Natural killer cell (primary cell): ENCODE results near the gene ATP7B. TPM values are rescaled to one million over a fixed set of nuclear protein-coding genes. Genes with fewer than 3 reads are reported as not detected.

ENCODE experiments used
- ATAC-seq, 3 donors: fragments of 150-1000 bp in 2 of 3; fragments of 200-7000 bp in 1 of 3; cut with Tn5 transposase; 1 replicate in 1 of 3; 2 replicates in 2 of 3; pipeline ENCODE4 v1.10.0; 2021; ENCODE audit warnings: mild to moderate bottlenecking in 2 of 3, moderate library complexity in 2 of 3
- DNase-seq, 2 donors: peaks; one replicate each; pipeline versions ENCODE4 v3.0.0 to v3.0.0-alpha.2; 2013 to 2021; ENCODE audit warnings: mixed read lengths in 1 of 2
- H3K27ac ChIP-seq: one replicate; pipeline ENCODE4 v1.5.1; 2013; ENCODE audit warnings: mild to moderate bottlenecking, low read length
- H3K27me3 ChIP-seq: one replicate; pipeline ENCODE4 v1.6.1; 2013; ENCODE audit warnings: low read length; ENCODE audit not compliant: control insufficient read depth, insufficient read depth
- H3K36me3 ChIP-seq: one replicate; pipeline ENCODE4 v1.6.1; 2013; ENCODE audit warnings: low read length; ENCODE audit not compliant: control insufficient read depth, insufficient read depth
- H3K4me1 ChIP-seq: one replicate; pipeline ENCODE4 v1.6.1; 2013; ENCODE audit warnings: low read length; ENCODE audit not compliant: control insufficient read depth, insufficient read depth
- H3K4me3 ChIP-seq: one replicate; pipeline ENCODE4 v1.5.1; 2013; ENCODE audit warnings: low read length
- H3K9me3 ChIP-seq: one replicate; pipeline ENCODE4 v1.6.1; 2013; ENCODE audit warnings: low read length; ENCODE audit not compliant: control insufficient read depth, insufficient read depth
- H3K27ac Mint-ChIP-seq, 2 donors: one replicate each; pipeline ENCODE4 v1.8.0; 2022; ENCODE audit warnings: mild to moderate bottlenecking in 2 of 2, mixed read lengths in 2 of 2, moderate library complexity in 1 of 2
- H3K27me3 Mint-ChIP-seq, 2 donors: one replicate each; pipeline ENCODE4 v1.8.0; 2022; ENCODE audit warnings: low read depth in 2 of 2, mixed read lengths in 2 of 2
- H3K36me3 Mint-ChIP-seq: one replicate; pipeline ENCODE4 v1.8.0; 2022; ENCODE audit warnings: mixed read lengths
- H3K4me1 Mint-ChIP-seq, 2 donors: one replicate each; pipeline ENCODE4 v1.8.0; 2022; ENCODE audit warnings: mixed read lengths in 2 of 2
- H3K4me3 Mint-ChIP-seq: one replicate; pipeline ENCODE4 v1.8.0; 2022; ENCODE audit warnings: mild to moderate bottlenecking, moderate library complexity, mixed read lengths
- H3K9me3 Mint-ChIP-seq, 2 donors: one replicate each; pipeline ENCODE4 v1.8.0; 2022; ENCODE audit warnings: mixed read lengths in 2 of 2
- WGBS: methylation state at CpG from one replicate; pipeline ENCODE4 v1.1.7; 2013; ENCODE audit warnings: missing lambda C conversion rate; ENCODE audit not compliant: insufficient coverage; 5-methylcytosine and 5-hydroxymethylcytosine counted together
- intact Hi-C: fragments of 100-400 bp; cut with micrococcal nuclease; formaldehyde crosslinking; loops from one replicate; pipeline ENCODE4 v1.14.2; 2022
- total RNA-seq, 4 donors: library from RNA; stranded (reverse); fragments of 120-200 nt in 1 of 4; gene quantifications; one replicate each; pipeline versions ENCODE4 v1.2.3 to v1.2.4, GENCODE V29; 2013 to 2022
- TF ChIP-seq, protein P1 (sequence below): fragments of 200-600 bp; IDR thresholded peaks from one replicate; pipeline ENCODE4 v1.8.0; 2022; ENCODE audit warnings: antibody characterized with exemption

The ATP7B gene
- total RNA-seq, 3 donors from 2014 or later (not counting 1 experiment from before 2014, with no cell fraction given) = 0.45 to 0.64 (median 0.58) TPM

DNA sequence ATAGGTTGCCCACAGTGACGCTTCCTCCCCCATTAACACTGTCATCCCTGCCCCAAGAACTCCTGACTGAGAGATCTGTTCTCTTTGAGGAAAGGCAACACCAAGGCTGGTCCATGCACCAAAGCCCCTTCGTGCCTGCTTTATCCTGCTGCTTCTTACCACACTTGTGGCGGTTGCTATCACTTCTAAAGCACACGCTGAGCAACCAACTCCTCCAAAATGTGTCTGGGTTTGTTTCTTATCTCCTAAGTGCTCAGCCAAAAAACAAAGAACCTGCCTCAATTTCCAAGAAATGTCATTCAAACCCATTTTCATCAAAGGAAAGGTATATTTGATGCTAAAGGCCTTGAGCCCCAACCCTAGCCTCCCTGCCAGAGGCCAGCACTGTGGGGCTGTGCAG lies 14.6 kb downstream of the ATP7B start:
- no peak for ATAC-seq
- Mint-ChIP-seq H3K27me3 (peaks cover 15 to 53% of the 10 kb centered on the region in 2 donors), H3K27ac (no peak overlapping the region), H3K9me3 (no peaks in the 10 kb centered on the region), H3K36me3 (no peaks in the 10 kb centered on the region), H3K4me3 (no peak overlapping the region), H3K4me1 (no peaks in the 10 kb centered on the region)
- Histone ChIP-seq H3K4me1 (no peaks in the 10 kb centered on the region), H3K36me3 (no peaks in the 10 kb centered on the region), H3K9me3 (no peaks in the 10 kb centered on the region), H3K4me3 (no peak overlapping the region), H3K27ac (no peak overlapping the region), H3K27me3 (no peaks in the 10 kb centered on the region)
- intact Hi-C loops = no loop called here
- WGBS = 83% methylated on average over 4 of the region's 4 CpGs
- DNase-seq = no peak
- TF ChIP-seq, protein P1, sequence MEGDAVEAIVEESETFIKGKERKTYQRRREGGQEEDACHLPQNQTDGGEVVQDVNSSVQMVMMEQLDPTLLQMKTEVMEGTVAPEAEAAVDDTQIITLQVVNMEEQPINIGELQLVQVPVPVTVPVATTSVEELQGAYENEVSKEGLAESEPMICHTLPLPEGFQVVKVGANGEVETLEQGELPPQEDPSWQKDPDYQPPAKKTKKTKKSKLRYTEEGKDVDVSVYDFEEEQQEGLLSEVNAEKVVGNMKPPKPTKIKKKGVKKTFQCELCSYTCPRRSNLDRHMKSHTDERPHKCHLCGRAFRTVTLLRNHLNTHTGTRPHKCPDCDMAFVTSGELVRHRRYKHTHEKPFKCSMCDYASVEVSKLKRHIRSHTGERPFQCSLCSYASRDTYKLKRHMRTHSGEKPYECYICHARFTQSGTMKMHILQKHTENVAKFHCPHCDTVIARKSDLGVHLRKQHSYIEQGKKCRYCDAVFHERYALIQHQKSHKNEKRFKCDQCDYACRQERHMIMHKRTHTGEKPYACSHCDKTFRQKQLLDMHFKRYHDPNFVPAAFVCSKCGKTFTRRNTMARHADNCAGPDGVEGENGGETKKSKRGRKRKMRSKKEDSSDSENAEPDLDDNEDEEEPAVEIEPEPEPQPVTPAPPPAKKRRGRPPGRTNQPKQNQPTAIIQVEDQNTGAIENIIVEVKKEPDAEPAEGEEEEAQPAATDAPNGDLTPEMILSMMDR = no peak

DNA sequence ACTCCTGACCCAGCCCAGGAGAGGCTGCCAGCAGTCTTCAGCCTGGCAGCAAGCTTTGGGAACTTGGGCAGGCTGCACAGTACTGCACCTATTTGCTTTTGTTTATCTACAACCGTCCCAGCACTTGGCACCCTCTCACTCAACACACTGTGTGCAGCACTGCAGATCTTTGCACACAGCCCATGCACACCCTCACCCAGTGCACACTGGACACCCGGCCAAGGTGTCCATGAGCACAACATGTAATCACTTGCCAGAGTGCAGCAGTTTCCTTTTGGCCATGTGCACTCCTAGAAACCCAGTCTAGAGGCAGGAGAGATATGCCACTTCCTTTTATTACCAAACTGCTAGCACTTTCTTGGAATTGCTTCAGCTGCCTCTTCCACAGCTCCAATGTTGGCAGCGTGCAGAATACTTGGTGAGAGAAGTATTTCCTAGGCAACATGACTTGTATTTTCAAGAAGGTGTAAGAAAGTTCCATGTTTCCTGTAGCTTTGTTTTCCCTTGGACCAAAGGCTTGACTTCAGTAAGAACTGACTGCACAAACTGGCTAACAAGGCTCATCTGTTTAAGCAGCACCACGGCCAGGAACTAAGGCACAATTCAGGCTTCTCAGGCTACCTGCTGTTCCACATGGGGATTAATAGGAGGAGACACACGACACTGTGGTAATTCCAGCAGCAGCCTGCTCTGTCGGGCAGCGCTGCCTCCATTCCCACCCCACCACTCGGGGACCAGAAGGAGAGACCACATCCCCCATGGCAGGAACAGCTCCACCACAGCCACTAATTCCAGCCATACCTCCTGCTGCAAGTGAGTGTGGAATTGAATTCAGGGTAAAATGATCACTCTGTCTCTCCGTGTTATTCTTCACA lies 15.3 kb downstream of the ATP7B start:
- Mint-ChIP-seq H3K36me3 (no peaks in the 10 kb centered on the region), H3K4me3 (no peak overlapping the region), H3K9me3 (no peaks in the 10 kb centered on the region), H3K27me3 (peaks cover 13 to 60% of the 10 kb centered on the region in 2 donors), H3K27ac (no peak overlapping the region), H3K4me1 (no peaks in the 10 kb centered on the region)
- intact Hi-C loops = no loop called here
- Histone ChIP-seq H3K27me3 (no peaks in the 10 kb centered on the region), H3K4me1 (no peaks in the 10 kb centered on the region), H3K27ac (no peak overlapping the region), H3K9me3 (no peaks in the 10 kb centered on the region), H3K4me3 (no peak overlapping the region), H3K36me3 (no peaks in the 10 kb centered on the region)
- ATAC-seq = no peak
- TF ChIP-seq, protein P1 = no peak
- WGBS = 48% methylated on average over 6 of the region's 9 CpGs
- no peak for DNase-seq

DNA sequence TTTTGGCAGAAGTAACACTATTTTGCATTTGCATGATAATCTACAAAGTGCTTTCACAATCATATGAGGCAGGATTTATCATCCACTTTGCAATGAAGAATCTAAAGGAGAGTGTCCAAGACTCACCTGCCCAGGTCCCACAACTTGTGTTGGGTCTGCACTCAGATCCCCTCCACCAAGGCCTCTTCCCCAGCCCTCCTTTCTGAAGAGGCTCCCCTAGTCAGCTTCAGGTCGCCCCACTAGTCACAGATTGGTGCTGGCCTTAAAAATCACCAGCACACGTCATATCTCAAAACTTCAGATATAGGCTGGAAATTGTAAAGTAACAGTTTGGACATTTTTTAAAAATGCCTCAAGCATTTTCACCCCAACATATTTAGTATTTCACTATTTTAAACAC lies 17.5 kb downstream of the ATP7B start:
- Histone ChIP-seq H3K27me3 (no peaks in the 10 kb centered on the region), H3K36me3 (no peaks in the 10 kb centered on the region), H3K27ac (no peak overlapping the region), H3K4me1 (no peaks in the 10 kb centered on the region), H3K4me3 (no peak overlapping the region), H3K9me3 (no peaks in the 10 kb centered on the region)
- intact Hi-C loops = no loop called here
- TF ChIP-seq, protein P1 = no peak
- Mint-ChIP-seq H3K27ac (no peak overlapping the region), H3K9me3 (no peaks in the 10 kb centered on the region), H3K4me3 (no peak overlapping the region), H3K4me1 (no peaks in the 10 kb centered on the region), H3K27me3 (peaks cover 5 to 54% of the 10 kb centered on the region in 2 donors), H3K36me3 (no peaks in the 10 kb centered on the region)
- ATAC-seq (no peak), DNase-seq (no peak)
- 89% methylated on average over 1 of the region's 2 CpGs for WGBS
